RPMI8226 (cell line): ENCODE results near the gene DET1.

Experiments used
- DNase-seq: peaks from one replicate; pipeline ENCODE4 v3.0.0-alpha.2; 2015

Gene DET1

GRCh38 chr15:88463870-88464532 lies 82.5 kb downstream of the DET1 start:
- DNase-seq, result no peak
